ENCODE measurements around the gene KCTD2. TPM values are rescaled to one million over a fixed set of nuclear protein-coding genes. Genes with fewer than 3 reads are reported as not detected.

The KCTD2 gene
- total RNA-seq, 3 donors from 2014 or later (not counting 1 experiment from before 2014, with no cell fraction given) = 17.4 to 27.0 (median 24.7) TPM

DNA sequence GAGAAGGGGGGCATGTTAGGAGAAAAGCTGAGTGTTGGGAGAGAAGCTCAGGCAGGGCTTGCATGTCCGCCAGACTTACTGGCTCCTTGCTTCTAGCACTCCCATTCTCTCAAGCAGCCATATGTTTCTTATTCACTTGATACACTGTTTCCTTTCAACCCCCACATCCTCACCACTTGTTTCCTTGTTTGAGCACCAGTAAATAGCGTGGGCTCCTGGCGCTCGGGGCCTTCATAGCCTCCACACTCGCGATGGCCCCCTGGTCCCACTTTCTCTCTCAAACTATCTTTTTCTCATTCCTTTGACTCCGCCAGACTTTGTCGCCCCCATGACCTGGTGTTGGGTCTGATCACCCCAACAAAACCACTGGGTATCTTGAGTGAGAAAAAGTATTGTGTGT lies 16.9 kb upstream of the KCTD2 start:
- Mint-ChIP-seq H3K9me3 (no peaks in the 10 kb centered on the region), H3K4me1 (peaks cover 27 to 34% of the 10 kb centered on the region in 2 donors), H3K27me3 (ENCODE audit: low read depth in 2 of 2) (peaks cover 0 to 11% of the 10 kb centered on the region in 2 donors), H3K4me3 (no peak overlapping the region), H3K27ac (no peak overlapping the region), H3K36me3 (no peaks in the 10 kb centered on the region)
- no peaks in the 10 kb centered on the region for H3K36me3 ChIP-seq (ENCODE audit: control insufficient read depth, insufficient read depth, low read length)
- H3K27ac ChIP-seq (ENCODE audit: low read length) = no peak overlapping the region
- ATAC-seq (no peak), DNase-seq (no peak)
- no peak overlapping the region for H3K4me3 ChIP-seq (ENCODE audit: low read length)
- H3K4me1 ChIP-seq (ENCODE audit: control insufficient read depth, insufficient read depth, low read length) = peaks cover 34% of the 10 kb centered on the region
- TF ChIP-seq, protein P1, sequence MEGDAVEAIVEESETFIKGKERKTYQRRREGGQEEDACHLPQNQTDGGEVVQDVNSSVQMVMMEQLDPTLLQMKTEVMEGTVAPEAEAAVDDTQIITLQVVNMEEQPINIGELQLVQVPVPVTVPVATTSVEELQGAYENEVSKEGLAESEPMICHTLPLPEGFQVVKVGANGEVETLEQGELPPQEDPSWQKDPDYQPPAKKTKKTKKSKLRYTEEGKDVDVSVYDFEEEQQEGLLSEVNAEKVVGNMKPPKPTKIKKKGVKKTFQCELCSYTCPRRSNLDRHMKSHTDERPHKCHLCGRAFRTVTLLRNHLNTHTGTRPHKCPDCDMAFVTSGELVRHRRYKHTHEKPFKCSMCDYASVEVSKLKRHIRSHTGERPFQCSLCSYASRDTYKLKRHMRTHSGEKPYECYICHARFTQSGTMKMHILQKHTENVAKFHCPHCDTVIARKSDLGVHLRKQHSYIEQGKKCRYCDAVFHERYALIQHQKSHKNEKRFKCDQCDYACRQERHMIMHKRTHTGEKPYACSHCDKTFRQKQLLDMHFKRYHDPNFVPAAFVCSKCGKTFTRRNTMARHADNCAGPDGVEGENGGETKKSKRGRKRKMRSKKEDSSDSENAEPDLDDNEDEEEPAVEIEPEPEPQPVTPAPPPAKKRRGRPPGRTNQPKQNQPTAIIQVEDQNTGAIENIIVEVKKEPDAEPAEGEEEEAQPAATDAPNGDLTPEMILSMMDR (IDR thresholded peaks at IDR 0.05) = no peak
- no peaks in the 10 kb centered on the region for H3K27me3 ChIP-seq (ENCODE audit: control insufficient read depth, insufficient read depth, low read length)
- intact Hi-C loops (cut with micrococcal nuclease) = no loop called here
- WGBS (ENCODE audit: insufficient coverage) = 85% methylated on average over 8 of the region's 8 CpGs
- no peaks in the 10 kb centered on the region for H3K9me3 ChIP-seq (ENCODE audit: control insufficient read depth, insufficient read depth, low read length)

DNA sequence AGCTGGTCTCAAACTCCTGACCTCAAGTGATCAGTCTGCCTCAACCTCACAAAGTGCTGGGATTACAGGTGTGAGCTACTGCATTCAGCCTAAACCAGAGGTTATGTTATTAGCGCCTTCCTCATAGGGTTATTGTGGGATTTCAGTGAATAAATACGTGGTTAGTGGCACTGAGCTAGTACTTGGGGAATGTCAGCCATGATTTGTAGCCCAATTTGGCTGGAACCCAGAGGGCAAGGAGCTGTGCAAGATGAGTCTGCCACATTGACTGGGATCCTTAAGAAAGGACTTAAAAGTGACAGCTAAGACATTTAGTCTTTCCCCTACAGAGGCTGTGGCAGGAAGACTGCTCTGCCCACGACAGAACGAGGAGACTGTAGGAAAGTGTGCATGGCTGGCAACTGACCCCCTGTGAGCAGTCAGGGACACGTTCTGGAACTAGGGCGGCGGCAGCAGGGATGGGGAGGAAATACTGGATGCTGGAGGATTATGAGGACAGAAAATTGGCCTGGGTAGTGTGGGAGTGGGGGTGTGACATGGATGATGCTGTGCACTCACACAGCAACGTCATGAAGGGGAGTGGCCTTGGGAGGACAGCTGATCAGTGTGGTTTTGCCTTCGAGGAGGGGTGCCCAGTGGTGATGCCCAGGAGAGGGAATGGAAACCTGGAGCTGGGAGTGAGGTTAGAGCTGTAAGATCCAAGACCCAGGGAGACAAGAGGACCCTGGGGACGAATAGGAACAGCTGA lies 14.9 kb upstream of the KCTD2 start:
- 12% methylated on average over 10 of the region's 10 CpGs for WGBS (ENCODE audit: insufficient coverage)
- Histone ChIP-seq H3K27ac (ENCODE audit: low read length) (no peak overlapping the region), H3K4me1 (ENCODE audit: control insufficient read depth, insufficient read depth, low read length) (peaks cover 46% of the 10 kb centered on the region), H3K27me3 (ENCODE audit: control insufficient read depth, insufficient read depth, low read length) (no peaks in the 10 kb centered on the region), H3K9me3 (ENCODE audit: control insufficient read depth, insufficient read depth, low read length) (no peaks in the 10 kb centered on the region), H3K36me3 (ENCODE audit: control insufficient read depth, insufficient read depth, low read length) (no peaks in the 10 kb centered on the region), H3K4me3 (ENCODE audit: low read length) (no peak overlapping the region)
- Mint-ChIP-seq H3K9me3 (no peaks in the 10 kb centered on the region), H3K36me3 (no peaks in the 10 kb centered on the region), H3K4me1 (peaks cover 31 to 43% of the 10 kb centered on the region in 2 donors), H3K27me3 (ENCODE audit: low read depth in 2 of 2) (peaks cover 0 to 11% of the 10 kb centered on the region in 2 donors), H3K4me3 (peak overlapping the region; percentile 82), H3K27ac (peak overlapping the region; percentile 60 to 83)
- ATAC-seq (peak; percentile 57 to 59 (median 58)), DNase-seq (peak; percentile 37 to 85)
- TF ChIP-seq, protein P1 (IDR thresholded peaks at IDR 0.05) = no peak
- intact Hi-C loops (cut with micrococcal nuclease) = no loop called here

DNA sequence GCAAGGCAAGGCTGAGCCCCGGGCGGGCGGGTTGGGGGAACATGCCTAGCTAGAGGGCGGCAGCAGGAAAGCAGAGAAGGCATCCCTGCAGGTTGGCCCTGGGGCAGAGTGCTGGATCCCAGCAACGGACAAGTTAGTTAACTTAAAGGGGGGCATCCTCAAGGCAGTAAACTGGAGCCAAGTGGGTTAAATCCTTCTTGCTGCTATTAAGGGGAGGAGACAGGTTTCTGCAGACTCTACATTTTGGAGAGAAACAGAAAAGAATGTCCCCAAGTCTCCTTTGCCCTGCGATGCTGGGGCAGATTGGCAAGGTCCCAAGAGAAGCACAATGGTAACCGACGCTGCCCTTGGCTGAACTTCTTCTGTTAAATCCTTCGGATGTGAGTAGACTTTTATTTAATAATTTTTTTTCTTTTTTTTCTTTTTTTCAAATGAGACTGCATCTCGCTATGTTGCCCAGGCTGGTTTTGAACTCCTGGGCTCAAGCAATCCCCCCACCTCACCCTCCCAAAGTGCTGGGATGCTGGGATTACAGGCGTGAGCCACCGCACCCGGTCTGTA lies 14.2 kb upstream of the KCTD2 start:
- H3K27me3 Mint-ChIP-seq (ENCODE audit: low read depth in 2 of 2) = peaks cover 0 to 11% of the 10 kb centered on the region in 2 donors
- H3K4me3 ChIP-seq (ENCODE audit: low read length) = no peak overlapping the region
- peak in 1 of 2 donors; percentile 63 for DNase-seq
- intact Hi-C loops (cut with micrococcal nuclease) = no loop called here
- H3K9me3 Mint-ChIP-seq = no peaks in the 10 kb centered on the region
- 5% methylated on average over 8 of the region's 13 CpGs for WGBS (ENCODE audit: insufficient coverage)
- H3K27me3 ChIP-seq (ENCODE audit: control insufficient read depth, insufficient read depth, low read length) = no peaks in the 10 kb centered on the region
- H3K36me3 Mint-ChIP-seq = no peaks in the 10 kb centered on the region
- no peak overlapping the region for H3K27ac ChIP-seq (ENCODE audit: low read length)
- peak overlapping the region; percentile 57 for H3K4me3 Mint-ChIP-seq
- peak; percentile 1 to 4 (median 4) for ATAC-seq
- H3K9me3 ChIP-seq (ENCODE audit: control insufficient read depth, insufficient read depth, low read length) = no peaks in the 10 kb centered on the region
- peaks cover 31 to 43% of the 10 kb centered on the region in 2 donors for H3K4me1 Mint-ChIP-seq
- H3K27ac Mint-ChIP-seq = peak overlapping the region; percentile 60 to 83
- peaks cover 46% of the 10 kb centered on the region for H3K4me1 ChIP-seq (ENCODE audit: control insufficient read depth, insufficient read depth, low read length)
- H3K36me3 ChIP-seq (ENCODE audit: control insufficient read depth, insufficient read depth, low read length) = no peaks in the 10 kb centered on the region
- TF ChIP-seq, protein P1 (IDR thresholded peaks at IDR 0.05) = no peak
